Measurements from ENCODE around the gene ARFIP1. TPM values are rescaled to one million over a fixed set of nuclear protein-coding genes. Genes with fewer than 3 reads are reported as not detected.

The ARFIP1 gene
- total and polyA plus RNA-seq, 2 of the 8 experiments (the other 6 are each of a cell fraction or from before 2014, with no cell fraction given): 13.5 to 38.0 TPM

DNA sequence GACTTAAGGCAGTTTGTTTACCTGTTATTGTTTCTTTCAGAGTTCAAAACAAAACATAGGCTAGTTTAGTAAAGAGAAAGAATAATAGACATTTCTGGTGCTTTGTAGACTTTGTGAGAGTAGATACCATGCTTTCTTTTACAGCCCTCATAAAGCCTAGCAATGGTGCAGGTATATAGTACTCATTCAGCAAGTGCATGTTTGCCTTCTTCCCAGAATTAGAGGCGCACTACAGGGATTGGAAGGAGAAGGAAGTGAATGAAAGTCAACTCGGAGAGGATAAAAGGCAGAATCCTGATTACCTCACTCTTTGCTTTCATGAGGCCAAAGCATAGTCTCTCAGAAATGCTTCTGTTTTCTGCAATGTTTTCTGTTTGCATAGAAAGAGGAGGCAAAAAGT, 113.2 kb downstream of the ARFIP1 start:
- no peak overlapping the region for H3K4me3 ChIP-seq (ENCODE audit: extremely low read depth in 1 of 4, insufficient read depth in 2 of 4, low read depth in 3 of 4, low read length in 4 of 4)
- H4K91ac ChIP-seq (replicated peaks; ENCODE audit: insufficient read length, low read length): no peak overlapping the region
- H2BK15ac ChIP-seq (ENCODE audit: low read length): no peak overlapping the region
- no peak for FAIRE-seq
- no peak overlapping the region for H3K9ac ChIP-seq (replicated peaks in 1 of 4; ENCODE audit: extremely low read depth in 1 of 4, low read depth in 3 of 4, low read length in 3 of 4)
- no peak overlapping the region for H3K27ac ChIP-seq (ENCODE audit: low read depth, low read length)
- no peaks in the 10 kb centered on the region for H3K79me2 ChIP-seq (ENCODE audit: control insufficient read depth in 1 of 2, insufficient read depth in 2 of 2, low read length in 2 of 2)
- ChIA-PET CTCF (ENCODE audit: partially characterized antibody) (interaction anchor here (0.6 to 1.7 kb wide), 2 partner anchors 11 to 210 kb away, joined by 3 to 4 read pairs; no protein-coding TSS in a partner anchor), POLR2A (ENCODE audit: partially characterized antibody) (interaction anchor here (2.5 kb wide), 1 partner anchor 11 kb away, joined by 5 read pairs; no protein-coding TSS in a partner anchor)
- H2AFZ ChIP-seq (ENCODE audit: low read length): no peak overlapping the region
- DNase-seq (ENCODE audit: low read depth in 1 of 2, low spot score in 2 of 2): no peak
- peaks cover 0 to 3% (median 0%) of the 10 kb centered on the region in 4 experiments; a peak in 2 of 7 replicates for H3K4me1 ChIP-seq (replicated peaks in 1 of 4; ENCODE audit: control insufficient read depth in 3 of 4, insufficient read depth in 4 of 4, low read length in 3 of 4)
- H2BK20ac ChIP-seq (ENCODE audit: low read length): no peak overlapping the region
- no peaks in the 10 kb centered on the region for H3K9me3 ChIP-seq (ENCODE audit: insufficient read depth in 2 of 2, low read depth in 1 of 2, low read length in 1 of 2)
- no peak overlapping the region for H2BK12ac ChIP-seq (ENCODE audit: low read depth, low read length)
- H3K23me2 ChIP-seq (ENCODE audit: low read depth, low read length): no peaks in the 10 kb centered on the region
- H3K4me2 ChIP-seq (ENCODE audit: insufficient read depth in 1 of 2, low read depth in 2 of 2, low read length in 2 of 2): no peak overlapping the region
- H3K56ac ChIP-seq (replicated peaks; ENCODE audit: insufficient read length, low read depth, low read length): no peak overlapping the region
- no peaks in the 10 kb centered on the region for H3K27me3 ChIP-seq (replicated peaks in 1 of 4; ENCODE audit: control insufficient read depth in 3 of 4, extremely low read depth in 1 of 4, insufficient read depth in 3 of 4, low read length in 3 of 4)
- no peak overlapping the region for H4K5ac ChIP-seq (ENCODE audit: insufficient read length, low read depth, low read length)
- H4K8ac ChIP-seq (ENCODE audit: extremely low read depth, insufficient read depth, low read length): no peak overlapping the region
- H2AK5ac ChIP-seq (ENCODE audit: low read depth, low read length): no peak overlapping the region
- H3K23ac ChIP-seq (ENCODE audit: insufficient read length): no peak overlapping the region
- H3K36me3 ChIP-seq (ENCODE audit: control insufficient read depth in 2 of 4, insufficient read depth in 4 of 4, low read length in 3 of 4): peaks cover 0 to 11% (median 4%) of the 10 kb centered on the region in 4 experiments; a peak in 2 of 8 replicates
- H2BK120ac ChIP-seq (replicated peaks; ENCODE audit: low read depth, low read length): no peak overlapping the region
- no peaks in the 10 kb centered on the region for H4K20me1 ChIP-seq (replicated peaks in 1 of 2; ENCODE audit: control insufficient read depth in 1 of 2, insufficient read depth in 2 of 2, low read length in 2 of 2)
- no peak overlapping the region for H3K14ac ChIP-seq (ENCODE audit: insufficient read length)
- H3K79me1 ChIP-seq (ENCODE audit: low read depth, low read length): no peaks in the 10 kb centered on the region
- WGBS, 2 experiments (ENCODE audit: extremely low coverage in 1 of 2, insufficient coverage in 1 of 2, insufficient read length in 1 of 2, insufficient replicate concordance in 2 of 2, low coverage in 1 of 2, low lambda C conversion rate in 2 of 2, missing lambda C conversion rate in 1 of 2): 81% methylated on average over 2 of the region's 2 CpGs; no CpG with 5 or more reads in 1 of the 2 experiments
- H3K18ac ChIP-seq (ENCODE audit: extremely low read depth, low read length): no peak overlapping the region
- no peak overlapping the region for H2BK5ac ChIP-seq (ENCODE audit: low read depth, low read length)
- no peak overlapping the region for H3K4ac ChIP-seq (replicated peaks; ENCODE audit: insufficient read length, low read depth, low read length)
- no peak for TF ChIP-seq MAX (IDR thresholded peaks at IDR 0.05)
- TF ChIP-seq USF2 (IDR thresholded peaks at IDR 0.05; ENCODE audit: low read length): no peak
- no peak for TF ChIP-seq TAF7 (optimal IDR thresholded peaks at IDR 0.05; ENCODE audit: borderline replicate concordance, low read depth, low read length)
- no peak for TF ChIP-seq TBP (IDR thresholded peaks at IDR 0.05; ENCODE audit: low read depth, low read length)
- no peak for TF ChIP-seq KDM5A (IDR thresholded peaks at IDR 0.05; ENCODE audit: low read length)
- no peak for TF ChIP-seq GABPA (IDR thresholded peaks at IDR 0.05; ENCODE audit: borderline replicate concordance, insufficient read depth, low read length)
- TF ChIP-seq TAF1 (IDR thresholded peaks at IDR 0.05; ENCODE audit: low read depth, low read length): no peak
- no peak for TF ChIP-seq SIRT6 (IDR thresholded peaks at IDR 0.05; ENCODE audit: low read length)
- no peak for TF ChIP-seq KDM1A (IDR thresholded peaks at IDR 0.05; ENCODE audit: borderline replicate concordance, low read length)
- no peak for TF ChIP-seq GTF2F1 (IDR thresholded peaks at IDR 0.05; ENCODE audit: borderline replicate concordance, low read depth, low read length)
